WTC11 (cell line): Measurements from ENCODE around the gene WDR7. TPM values are rescaled to one million over a fixed set of nuclear protein-coding genes. Genes with fewer than 3 reads are reported as not detected.

Experiments used
- ATAC-seq: fragments of 200-7000 bp; cut with Tn5 transposase; 2 replicates; pipeline ENCODE4 v1.10.0; 2021; ENCODE audit warnings: mild to moderate bottlenecking, moderate library complexity
- CTCF ChIA-PET: fragments of 300-600 bp; sonication (Branson Sonifier 250); formaldehyde crosslinking; loops from one replicate; lab custom pipeline; 2021; ENCODE audit warnings: antibody characterized with exemption; lab: Charles Lee
- POLR2A ChIA-PET: fragments of 350-600 bp; sonication (Branson Sonifier 250); formaldehyde crosslinking; loops from one replicate; lab custom pipeline; 2021; ENCODE audit warnings: antibody characterized with exemption; lab: Charles Lee
- DNase-seq: peaks from one replicate; pipeline ENCODE4 v3.0.0; 2021; ENCODE audit warnings: low spot score
- H3K27ac Mint-ChIP-seq: 2 replicates; pipeline ENCODE4 v1.8.0; 2021; ENCODE audit warnings: mixed read lengths
- H3K27me3 Mint-ChIP-seq: 2 replicates; pipeline ENCODE4 v1.8.0; 2021; ENCODE audit warnings: low read depth, mild to moderate bottlenecking, moderate library complexity, mixed read lengths
- H3K36me3 Mint-ChIP-seq: 2 replicates; pipeline ENCODE4 v1.8.0; 2021; ENCODE audit warnings: mixed read lengths
- H3K4me1 Mint-ChIP-seq: 2 replicates; pipeline ENCODE4 v1.8.0; 2022; ENCODE audit warnings: mixed read lengths
- H3K4me3 Mint-ChIP-seq: 2 replicates; pipeline ENCODE4 v1.8.0; 2021; ENCODE audit warnings: mild to moderate bottlenecking, moderate library complexity, mixed read lengths
- H3K9me3 Mint-ChIP-seq: 2 replicates; pipeline ENCODE4 v1.8.0; 2021; ENCODE audit warnings: mixed read lengths
- CREM ChIP-seq: sonication (generic); formaldehyde crosslinking; IDR thresholded peaks from 2 replicates; pipeline ENCODE4 v1.8.1; 2022; ENCODE audit warnings: mild to moderate bottlenecking, missing genetic modification reagents, moderate library complexity
- ELF4 ChIP-seq: sonication (generic); formaldehyde crosslinking; IDR thresholded peaks from 2 replicates; pipeline ENCODE4 v1.8.1; 2022; ENCODE audit warnings: low read depth, mild to moderate bottlenecking, moderate library complexity, missing genetic modification reagents
- ETV6 ChIP-seq: sonication (generic); formaldehyde crosslinking; IDR thresholded peaks from 2 replicates; pipeline ENCODE4 v1.8.1; 2022; ENCODE audit warnings: mild to moderate bottlenecking, missing genetic modification reagents
- GRHL2 ChIP-seq: fragments of 250-450 bp; sonication (Bioruptor Pico); IDR thresholded peaks from 2 replicates; pipeline ENCODE4 v1.8.0; 2022; ENCODE audit warnings: mild to moderate bottlenecking, moderate library complexity; ENCODE audit not compliant: insufficient replicate concordance, severe bottlenecking
- SMAD4 ChIP-seq: sonication (generic); formaldehyde crosslinking; IDR thresholded peaks from 2 replicates; pipeline ENCODE4 v1.8.0; 2022; ENCODE audit warnings: mild to moderate bottlenecking, missing genetic modification reagents
- SOX15 ChIP-seq: fragments of 250-450 bp; sonication (Bioruptor Pico); IDR thresholded peaks from 2 replicates; pipeline ENCODE4 v1.9.0; 2021; ENCODE audit warnings: mild to moderate bottlenecking
- TCF7 ChIP-seq: sonication (generic); formaldehyde crosslinking; IDR thresholded peaks from 2 replicates; pipeline ENCODE4 v1.8.0; 2022; ENCODE audit warnings: mild to moderate bottlenecking, low read depth, missing genetic modification reagents, moderate library complexity
- TEAD1 ChIP-seq: sonication (generic); formaldehyde crosslinking; IDR thresholded peaks from 2 replicates; pipeline ENCODE4 v1.8.0; 2022; ENCODE audit warnings: mild to moderate bottlenecking, missing genetic modification reagents
- TP53 ChIP-seq: sonication (generic); formaldehyde crosslinking; IDR thresholded peaks from 2 replicates; pipeline ENCODE4 v1.8.1; 2023; ENCODE audit warnings: mild to moderate bottlenecking, missing genetic modification reagents
- ZBTB21 ChIP-seq: sonication (generic); formaldehyde crosslinking; IDR thresholded peaks from 2 replicates; pipeline ENCODE4 v1.8.1; 2023; ENCODE audit warnings: mild to moderate bottlenecking, missing genetic modification reagents, borderline replicate concordance
- ZNF232 ChIP-seq: sonication (generic); formaldehyde crosslinking; IDR thresholded peaks from 2 replicates; pipeline ENCODE4 v1.8.0; 2022; ENCODE audit warnings: mild to moderate bottlenecking, missing genetic modification reagents
- ZNF317 ChIP-seq: sonication (generic); formaldehyde crosslinking; IDR thresholded peaks from 2 replicates; pipeline ENCODE4 v1.8.1; 2023; ENCODE audit warnings: low read depth, mild to moderate bottlenecking, moderate library complexity, missing genetic modification reagents, borderline replicate concordance
- ZNF396 ChIP-seq: fragments of 250-450 bp; sonication (Bioruptor Pico); IDR thresholded peaks from 2 replicates; pipeline ENCODE4 v1.8.0; 2021; ENCODE audit warnings: mild to moderate bottlenecking, moderate library complexity, borderline replicate concordance
- ZNF416 ChIP-seq: fragments of 250-450 bp; sonication (Bioruptor Pico); IDR thresholded peaks from 2 replicates; pipeline ENCODE4 v1.9.0; 2021; ENCODE audit warnings: mild to moderate bottlenecking, inconsistent platforms
- total RNA-seq: library from RNA; stranded (reverse); gene quantifications from 3 replicates; pipeline ENCODE4 v1.2.3, GENCODE V29; 2021
- TF ChIP-seq, protein P1 (sequence below): sonication (generic); formaldehyde crosslinking; IDR thresholded peaks from 2 replicates; pipeline ENCODE4 v1.8.1; 2022; ENCODE audit warnings: low read depth, missing genetic modification reagents, borderline replicate concordance
- TF ChIP-seq, protein P2 (sequence below): sonication (generic); formaldehyde crosslinking; IDR thresholded peaks from 2 replicates; pipeline ENCODE4 v1.8.1; 2023; ENCODE audit warnings: mild to moderate bottlenecking, missing genetic modification reagents
- TF ChIP-seq, protein P3 (sequence below): sonication (generic); formaldehyde crosslinking; conservative IDR thresholded peaks from 2 replicates; pipeline ENCODE4 v1.8.1; 2022; ENCODE audit warnings: mild to moderate bottlenecking, missing genetic modification reagents
- TF ChIP-seq, protein P4 (sequence below): sonication (generic); formaldehyde crosslinking; IDR thresholded peaks from 2 replicates; pipeline ENCODE4 v1.8.1; 2023; ENCODE audit warnings: mild to moderate bottlenecking, missing genetic modification reagents, borderline replicate concordance
- TF ChIP-seq, protein P5 (sequence below): sonication (generic); formaldehyde crosslinking; IDR thresholded peaks from 2 replicates; pipeline ENCODE4 v1.8.1; 2023; ENCODE audit warnings: mild to moderate bottlenecking, missing genetic modification reagents, moderate library complexity
- TF ChIP-seq, protein P6 (sequence below): fragments of 250-450 bp; sonication (Bioruptor Pico); IDR thresholded peaks from 2 replicates; pipeline ENCODE4 v1.9.0; 2021; ENCODE audit warnings: mild to moderate bottlenecking

WDR7 gene
- total RNA-seq, 1 experiment from 2014 or later, result 12.2 TPM

DNA sequence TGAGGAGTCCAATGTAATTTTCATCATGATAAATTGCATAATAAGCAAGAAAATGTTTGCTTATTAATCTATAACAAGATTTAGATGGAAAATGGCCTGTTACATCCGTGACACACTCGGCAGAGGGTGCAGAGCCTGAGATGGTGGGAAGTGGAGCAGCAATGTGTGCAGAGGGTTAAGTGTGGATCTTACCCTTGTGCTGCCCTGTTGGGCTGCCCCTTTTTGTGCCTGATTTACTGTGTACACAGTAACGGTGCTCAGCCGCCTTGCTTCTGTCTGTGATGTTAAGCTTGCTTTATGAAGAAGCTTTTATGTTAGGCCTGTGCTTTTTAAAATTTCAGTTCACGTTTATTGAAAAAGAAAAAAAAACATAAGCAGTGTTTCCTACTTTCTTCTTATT, 275.6 kb downstream of the WDR7 start:
- no peak for ATAC-seq
- Mint-ChIP-seq H3K9me3 (no peaks in the 10 kb centered on the region), H3K4me3 (no peak overlapping the region), H3K27me3 (no peaks in the 10 kb centered on the region), H3K27ac (no peak overlapping the region), H3K36me3 (no peaks in the 10 kb centered on the region), H3K4me1 (peaks cover 6% of the 10 kb centered on the region)
- ChIA-PET CTCF (no interaction called here), POLR2A (no interaction called here)
- TF ChIP-seq TEAD1 (CRISPR knock-in tag) (no peak), SOX15 (CRISPR knock-in tag) (no peak), TCF7 (CRISPR knock-in tag) (no peak), ZNF416 (CRISPR knock-in tag) (no peak), TP53 (CRISPR knock-in tag) (no peak), ELF4 (CRISPR knock-in tag) (no peak), ZNF317 (CRISPR knock-in tag) (no peak)
- TF ChIP-seq, protein P1, sequence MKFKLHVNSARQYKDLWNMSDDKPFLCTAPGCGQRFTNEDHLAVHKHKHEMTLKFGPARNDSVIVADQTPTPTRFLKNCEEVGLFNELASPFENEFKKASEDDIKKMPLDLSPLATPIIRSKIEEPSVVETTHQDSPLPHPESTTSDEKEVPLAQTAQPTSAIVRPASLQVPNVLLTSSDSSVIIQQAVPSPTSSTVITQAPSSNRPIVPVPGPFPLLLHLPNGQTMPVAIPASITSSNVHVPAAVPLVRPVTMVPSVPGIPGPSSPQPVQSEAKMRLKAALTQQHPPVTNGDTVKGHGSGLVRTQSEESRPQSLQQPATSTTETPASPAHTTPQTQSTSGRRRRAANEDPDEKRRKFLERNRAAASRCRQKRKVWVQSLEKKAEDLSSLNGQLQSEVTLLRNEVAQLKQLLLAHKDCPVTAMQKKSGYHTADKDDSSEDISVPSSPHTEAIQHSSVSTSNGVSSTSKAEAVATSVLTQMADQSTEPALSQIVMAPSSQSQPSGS (CRISPR knock-in tag), result no peak
- TF ChIP-seq, protein P2, sequence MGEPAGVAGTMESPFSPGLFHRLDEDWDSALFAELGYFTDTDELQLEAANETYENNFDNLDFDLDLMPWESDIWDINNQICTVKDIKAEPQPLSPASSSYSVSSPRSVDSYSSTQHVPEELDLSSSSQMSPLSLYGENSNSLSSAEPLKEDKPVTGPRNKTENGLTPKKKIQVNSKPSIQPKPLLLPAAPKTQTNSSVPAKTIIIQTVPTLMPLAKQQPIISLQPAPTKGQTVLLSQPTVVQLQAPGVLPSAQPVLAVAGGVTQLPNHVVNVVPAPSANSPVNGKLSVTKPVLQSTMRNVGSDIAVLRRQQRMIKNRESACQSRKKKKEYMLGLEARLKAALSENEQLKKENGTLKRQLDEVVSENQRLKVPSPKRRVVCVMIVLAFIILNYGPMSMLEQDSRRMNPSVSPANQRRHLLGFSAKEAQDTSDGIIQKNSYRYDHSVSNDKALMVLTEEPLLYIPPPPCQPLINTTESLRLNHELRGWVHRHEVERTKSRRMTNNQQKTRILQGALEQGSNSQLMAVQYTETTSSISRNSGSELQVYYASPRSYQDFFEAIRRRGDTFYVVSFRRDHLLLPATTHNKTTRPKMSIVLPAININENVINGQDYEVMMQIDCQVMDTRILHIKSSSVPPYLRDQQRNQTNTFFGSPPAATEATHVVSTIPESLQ, result no peak
- TF ChIP-seq, protein P3, sequence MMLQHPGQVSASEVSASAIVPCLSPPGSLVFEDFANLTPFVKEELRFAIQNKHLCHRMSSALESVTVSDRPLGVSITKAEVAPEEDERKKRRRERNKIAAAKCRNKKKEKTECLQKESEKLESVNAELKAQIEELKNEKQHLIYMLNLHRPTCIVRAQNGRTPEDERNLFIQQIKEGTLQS (CRISPR knock-in tag), result no peak
- TF ChIP-seq, protein P4, sequence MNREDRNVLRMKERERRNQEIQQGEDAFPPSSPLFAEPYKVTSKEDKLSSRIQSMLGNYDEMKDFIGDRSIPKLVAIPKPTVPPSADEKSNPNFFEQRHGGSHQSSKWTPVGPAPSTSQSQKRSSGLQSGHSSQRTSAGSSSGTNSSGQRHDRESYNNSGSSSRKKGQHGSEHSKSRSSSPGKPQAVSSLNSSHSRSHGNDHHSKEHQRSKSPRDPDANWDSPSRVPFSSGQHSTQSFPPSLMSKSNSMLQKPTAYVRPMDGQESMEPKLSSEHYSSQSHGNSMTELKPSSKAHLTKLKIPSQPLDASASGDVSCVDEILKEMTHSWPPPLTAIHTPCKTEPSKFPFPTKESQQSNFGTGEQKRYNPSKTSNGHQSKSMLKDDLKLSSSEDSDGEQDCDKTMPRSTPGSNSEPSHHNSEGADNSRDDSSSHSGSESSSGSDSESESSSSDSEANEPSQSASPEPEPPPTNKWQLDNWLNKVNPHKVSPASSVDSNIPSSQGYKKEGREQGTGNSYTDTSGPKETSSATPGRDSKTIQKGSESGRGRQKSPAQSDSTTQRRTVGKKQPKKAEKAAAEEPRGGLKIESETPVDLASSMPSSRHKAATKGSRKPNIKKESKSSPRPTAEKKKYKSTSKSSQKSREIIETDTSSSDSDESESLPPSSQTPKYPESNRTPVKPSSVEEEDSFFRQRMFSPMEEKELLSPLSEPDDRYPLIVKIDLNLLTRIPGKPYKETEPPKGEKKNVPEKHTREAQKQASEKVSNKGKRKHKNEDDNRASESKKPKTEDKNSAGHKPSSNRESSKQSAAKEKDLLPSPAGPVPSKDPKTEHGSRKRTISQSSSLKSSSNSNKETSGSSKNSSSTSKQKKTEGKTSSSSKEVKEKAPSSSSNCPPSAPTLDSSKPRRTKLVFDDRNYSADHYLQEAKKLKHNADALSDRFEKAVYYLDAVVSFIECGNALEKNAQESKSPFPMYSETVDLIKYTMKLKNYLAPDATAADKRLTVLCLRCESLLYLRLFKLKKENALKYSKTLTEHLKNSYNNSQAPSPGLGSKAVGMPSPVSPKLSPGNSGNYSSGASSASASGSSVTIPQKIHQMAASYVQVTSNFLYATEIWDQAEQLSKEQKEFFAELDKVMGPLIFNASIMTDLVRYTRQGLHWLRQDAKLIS (CRISPR knock-in tag), result no peak
- DNase-seq, result no peak

DNA sequence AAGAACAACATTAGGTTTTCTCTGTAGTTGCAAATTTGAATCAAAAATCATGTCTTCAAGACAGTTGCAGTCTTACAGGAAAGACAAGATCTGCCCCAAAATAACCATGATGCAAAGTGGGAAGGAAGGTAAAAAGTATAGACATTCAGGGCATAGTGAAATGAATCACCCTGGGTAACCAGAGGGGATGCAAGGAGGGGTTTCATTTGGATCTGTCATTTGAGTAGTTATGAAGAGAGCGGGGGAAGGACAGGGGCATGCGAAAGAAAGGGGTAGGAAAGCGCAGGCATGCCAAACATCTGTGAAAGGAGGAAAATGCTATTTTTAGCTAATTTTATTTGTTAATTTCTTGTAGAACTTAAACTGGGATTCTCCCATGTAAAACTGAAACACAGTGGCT, 276.6 kb downstream of the WDR7 start:
- no peak for ATAC-seq
- H3K27me3 Mint-ChIP-seq, result no peaks in the 10 kb centered on the region

More for the DNA sequence above, 276.6 kb downstream of the WDR7 start:
- H3K4me1 Mint-ChIP-seq, result peaks cover 6% of the 10 kb centered on the region
- ChIA-PET POLR2A (no interaction called here), CTCF (no interaction called here)
- no peaks in the 10 kb centered on the region for H3K36me3 Mint-ChIP-seq
- no peak overlapping the region for H3K27ac Mint-ChIP-seq
- no peaks in the 10 kb centered on the region for H3K9me3 Mint-ChIP-seq
- no peak overlapping the region for H3K4me3 Mint-ChIP-seq
- TF ChIP-seq ZNF396 (CRISPR knock-in tag), result no peak
- no peak for TF ChIP-seq CREM (CRISPR knock-in tag)
- no peak for TF ChIP-seq GRHL2 (CRISPR knock-in tag)
- no peak for TF ChIP-seq ZBTB21 (CRISPR knock-in tag)
- TF ChIP-seq, protein P5, sequence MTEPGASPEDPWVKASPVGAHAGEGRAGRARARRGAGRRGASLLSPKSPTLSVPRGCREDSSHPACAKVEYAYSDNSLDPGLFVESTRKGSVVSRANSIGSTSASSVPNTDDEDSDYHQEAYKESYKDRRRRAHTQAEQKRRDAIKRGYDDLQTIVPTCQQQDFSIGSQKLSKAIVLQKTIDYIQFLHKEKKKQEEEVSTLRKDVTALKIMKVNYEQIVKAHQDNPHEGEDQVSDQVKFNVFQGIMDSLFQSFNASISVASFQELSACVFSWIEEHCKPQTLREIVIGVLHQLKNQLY, result no peak
- no peak for TF ChIP-seq ZNF232 (CRISPR knock-in tag)
- no peak for TF ChIP-seq SMAD4 (CRISPR knock-in tag)
- TF ChIP-seq ETV6 (CRISPR knock-in tag), result no peak
- TF ChIP-seq, protein P6, sequence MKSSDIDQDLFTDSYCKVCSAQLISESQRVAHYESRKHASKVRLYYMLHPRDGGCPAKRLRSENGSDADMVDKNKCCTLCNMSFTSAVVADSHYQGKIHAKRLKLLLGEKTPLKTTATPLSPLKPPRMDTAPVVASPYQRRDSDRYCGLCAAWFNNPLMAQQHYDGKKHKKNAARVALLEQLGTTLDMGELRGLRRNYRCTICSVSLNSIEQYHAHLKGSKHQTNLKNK (CRISPR knock-in tag), result no peak
- DNase-seq, result no peak
